Measurements from ENCODE around the gene SAMMSON.

GRCh38 chr3:69970827-69971226 lies 28.7 kb upstream of the SAMMSON start:
- TF ChIP-seq GATA2 (IDR thresholded peaks at IDR 0.05; ENCODE audit: low read depth, low read length) = no peak
- TF ChIP-seq GATA3 (IDR thresholded peaks at IDR 0.05; ENCODE audit: low read depth, low read length) = no peak

Data from SH-SY5Y (cell line).